ENCODE data around the gene FAM131A. TPM values are rescaled to one million over a fixed set of nuclear protein-coding genes. Genes with fewer than 3 reads are reported as not detected.

The FAM131A gene
- total and polyA plus RNA-seq, 12 donors, result 21.6 to 36.5 (median 26.7) TPM

DNA sequence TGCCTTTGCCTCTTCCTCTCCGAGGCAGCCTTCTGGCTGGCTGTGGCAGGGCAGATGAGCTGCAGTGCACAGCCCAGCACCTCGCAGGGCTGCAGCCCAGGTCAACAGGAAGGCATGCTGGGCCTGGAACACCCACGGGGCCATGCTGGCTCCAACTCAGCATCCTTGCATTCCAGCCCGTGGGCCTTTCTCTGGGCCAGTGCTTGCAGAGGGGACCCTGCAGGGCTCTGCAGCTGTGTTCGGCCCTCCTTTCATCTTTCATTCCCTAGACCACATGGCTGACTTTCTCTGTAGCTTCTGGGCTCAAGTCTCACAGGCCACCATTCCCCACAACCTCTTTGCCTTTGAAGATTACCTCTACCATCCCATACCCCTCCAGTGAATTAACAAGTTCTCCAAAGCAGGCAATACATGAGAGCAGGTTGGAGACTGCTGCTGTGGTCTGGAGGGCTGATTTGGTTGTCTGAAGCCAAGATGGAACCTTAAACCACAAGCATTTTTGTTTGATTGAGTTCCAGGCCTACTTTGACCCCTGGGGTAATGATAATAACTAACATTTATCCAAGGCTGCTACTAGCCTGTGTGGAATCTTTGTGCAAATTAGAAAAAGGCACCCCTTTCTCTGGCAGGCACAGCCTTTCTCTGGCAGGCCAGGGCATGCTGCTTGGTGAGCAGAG, 5.9 kb downstream of the FAM131A start:
- ATAC-seq (no peak), DNase-seq (no peak)
- Histone ChIP-seq H3K36me3 (peaks cover 0 to 58% (median 34%) of the 10 kb centered on the region in 9 donors), H3K27ac (no peak overlapping the region), H3K27me3 (no peaks in the 10 kb centered on the region), H3K9me3 (no peaks in the 10 kb centered on the region), H3K4me3 (no peak overlapping the region), H3K4me1 (peaks cover 6 to 42% (median 24%) of the 10 kb centered on the region in 9 donors)
- intact Hi-C loops (cut with DNase I), result no loop called here
- TF ChIP-seq, protein P1, sequence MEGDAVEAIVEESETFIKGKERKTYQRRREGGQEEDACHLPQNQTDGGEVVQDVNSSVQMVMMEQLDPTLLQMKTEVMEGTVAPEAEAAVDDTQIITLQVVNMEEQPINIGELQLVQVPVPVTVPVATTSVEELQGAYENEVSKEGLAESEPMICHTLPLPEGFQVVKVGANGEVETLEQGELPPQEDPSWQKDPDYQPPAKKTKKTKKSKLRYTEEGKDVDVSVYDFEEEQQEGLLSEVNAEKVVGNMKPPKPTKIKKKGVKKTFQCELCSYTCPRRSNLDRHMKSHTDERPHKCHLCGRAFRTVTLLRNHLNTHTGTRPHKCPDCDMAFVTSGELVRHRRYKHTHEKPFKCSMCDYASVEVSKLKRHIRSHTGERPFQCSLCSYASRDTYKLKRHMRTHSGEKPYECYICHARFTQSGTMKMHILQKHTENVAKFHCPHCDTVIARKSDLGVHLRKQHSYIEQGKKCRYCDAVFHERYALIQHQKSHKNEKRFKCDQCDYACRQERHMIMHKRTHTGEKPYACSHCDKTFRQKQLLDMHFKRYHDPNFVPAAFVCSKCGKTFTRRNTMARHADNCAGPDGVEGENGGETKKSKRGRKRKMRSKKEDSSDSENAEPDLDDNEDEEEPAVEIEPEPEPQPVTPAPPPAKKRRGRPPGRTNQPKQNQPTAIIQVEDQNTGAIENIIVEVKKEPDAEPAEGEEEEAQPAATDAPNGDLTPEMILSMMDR (IDR thresholded peaks at IDR 0.05), result no peak
- WGBS, 2 donors, result 61 to 64% methylated on average over 5 of the region's 5 CpGs

DNA sequence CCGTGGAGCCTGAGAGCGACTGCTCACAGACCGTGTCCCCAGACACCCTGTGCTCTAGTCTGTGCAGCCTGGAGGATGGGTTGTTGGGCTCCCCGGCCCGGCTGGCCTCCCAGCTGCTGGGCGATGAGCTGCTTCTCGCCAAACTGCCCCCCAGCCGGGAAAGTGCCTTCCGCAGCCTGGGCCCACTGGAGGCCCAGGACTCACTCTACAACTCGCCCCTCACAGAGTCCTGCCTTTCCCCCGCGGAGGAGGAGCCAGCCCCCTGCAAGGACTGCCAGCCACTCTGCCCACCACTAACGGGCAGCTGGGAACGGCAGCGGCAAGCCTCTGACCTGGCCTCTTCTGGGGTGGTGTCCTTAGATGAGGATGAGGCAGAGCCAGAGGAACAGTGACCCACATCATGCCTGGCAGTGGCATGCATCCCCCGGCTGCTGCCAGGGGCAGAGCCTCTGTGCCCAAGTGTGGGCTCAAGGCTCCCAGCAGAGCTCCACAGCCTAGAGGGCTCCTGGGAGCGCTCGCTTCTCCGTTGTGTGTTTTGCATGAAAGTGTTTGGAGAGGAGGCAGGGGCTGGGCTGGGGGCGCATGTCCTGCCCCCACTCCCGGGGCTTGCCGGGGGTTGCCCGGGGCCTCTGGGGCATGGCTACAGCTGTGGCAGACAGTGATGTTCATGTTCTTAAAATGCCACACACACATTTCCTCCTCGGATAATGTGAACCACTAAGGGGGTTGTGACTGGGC, 7.3 kb downstream of the FAM131A start:
- ATAC-seq (peak in 2 of 8 donors; percentile 7 to 13), DNase-seq (no peak)
- WGBS, 2 donors, result 84 to 89% methylated on average over 22 to 24 of the region's 24 CpGs
- Histone ChIP-seq H3K4me1 (peaks cover 0 to 28% (median 10%) of the 10 kb centered on the region in 9 donors), H3K27me3 (no peaks in the 10 kb centered on the region), H3K4me3 (no peak overlapping the region), H3K36me3 (peaks cover 0 to 58% (median 34%) of the 10 kb centered on the region in 9 donors), H3K9me3 (no peaks in the 10 kb centered on the region), H3K27ac (no peak overlapping the region)
- TF ChIP-seq, protein P1 (IDR thresholded peaks at IDR 0.05), result no peak
- intact Hi-C loops (cut with DNase I), result loop anchor here in 1 of 10 donors (5.0 kb wide), 1 partner anchor 32 kb away; the partner anchor contains the start of gene EIF4G1

DNA sequence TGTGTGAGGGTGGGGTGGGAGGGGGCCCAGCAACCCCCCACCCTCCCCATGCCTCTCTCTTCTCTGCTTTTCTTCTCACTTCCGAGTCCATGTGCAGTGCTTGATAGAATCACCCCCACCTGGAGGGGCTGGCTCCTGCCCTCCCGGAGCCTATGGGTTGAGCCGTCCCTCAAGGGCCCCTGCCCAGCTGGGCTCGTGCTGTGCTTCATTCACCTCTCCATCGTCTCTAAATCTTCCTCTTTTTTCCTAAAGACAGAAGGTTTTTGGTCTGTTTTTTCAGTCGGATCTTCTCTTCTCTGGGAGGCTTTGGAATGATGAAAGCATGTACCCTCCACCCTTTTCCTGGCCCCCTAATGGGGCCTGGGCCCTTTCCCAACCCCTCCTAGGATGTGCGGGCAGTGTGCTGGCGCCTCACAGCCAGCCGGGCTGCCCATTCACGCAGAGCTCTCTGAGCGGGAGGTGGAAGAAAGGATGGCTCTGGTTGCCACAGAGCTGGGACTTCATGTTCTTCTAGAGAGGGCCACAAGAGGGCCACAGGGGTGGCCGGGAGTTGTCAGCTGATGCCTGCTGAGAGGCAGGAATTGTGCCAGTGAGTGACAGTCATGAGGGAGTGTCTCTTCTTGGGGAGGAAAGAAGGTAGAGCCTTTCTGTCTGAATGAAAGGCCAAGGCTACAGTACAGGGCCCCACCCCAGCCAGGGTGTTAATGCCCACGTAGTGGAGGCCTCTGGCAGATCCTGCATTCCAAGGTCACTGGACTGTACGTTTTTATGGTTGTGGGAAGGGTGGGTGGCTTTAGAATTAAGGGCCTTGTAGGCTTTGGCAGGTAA, 8.1 kb downstream of the FAM131A start:
- TF ChIP-seq, protein P1 (IDR thresholded peaks at IDR 0.05), result peak in 7 of 9 donors; percentile 33 to 59 (median 55)
- peak overlapping the region in 4 of 10 donors; percentile 22 to 46 (median 40) for H3K27ac ChIP-seq
- H3K9me3 ChIP-seq, result no peaks in the 10 kb centered on the region
- ATAC-seq (peak; percentile 50 to 87 (median 74)), DNase-seq (peak; percentile 46 to 67)
- peaks cover 0 to 23% (median 8%) of the 10 kb centered on the region in 9 donors for H3K4me1 ChIP-seq
- H3K4me3 ChIP-seq, result no peak overlapping the region
- no peaks in the 10 kb centered on the region for H3K27me3 ChIP-seq
- intact Hi-C loops (cut with DNase I), result loop anchor here in 1 of 10 donors (5.0 kb wide), 1 partner anchor 33 kb away; the partner anchor contains the start of gene EIF4G1
- WGBS, 2 donors, result 38 to 46% methylated on average over 14 of the region's 14 CpGs
- peaks cover 0 to 58% (median 34%) of the 10 kb centered on the region in 9 donors for H3K36me3 ChIP-seq
